ENCODE measurements around the gene PTPA. TPM values are rescaled to one million over a fixed set of nuclear protein-coding genes. Genes with fewer than 3 reads are reported as not detected.

The PTPA gene
- total and polyA plus RNA-seq, 10 of the 15 experiments (the other 5 are each of a cell fraction or from before 2014, with no cell fraction given) = 1.6 to 111 (median 55.1) TPM

DNA sequence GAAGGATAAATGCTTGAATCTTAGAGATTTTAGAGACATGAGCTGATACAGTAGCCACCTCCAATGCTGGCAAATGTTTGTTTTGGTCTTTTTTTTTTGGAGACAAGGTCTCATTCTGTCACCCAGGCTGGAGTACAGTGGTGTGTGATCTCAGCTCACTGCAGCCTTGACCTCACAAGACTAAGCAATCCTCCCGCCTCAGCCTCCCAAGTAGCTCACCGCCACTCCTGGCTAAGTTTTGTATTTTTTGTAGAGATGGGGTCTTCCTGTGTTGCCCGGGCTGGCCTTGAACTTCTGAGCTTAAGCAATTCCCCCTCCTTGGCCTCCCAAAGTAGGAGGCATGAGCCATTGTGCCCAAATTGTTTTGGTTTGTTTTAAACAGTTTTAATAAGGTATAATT lies 37.1 kb upstream of the PTPA start (continued):
- TF ChIP-seq NFIC (IDR thresholded peaks at IDR 0.05; ENCODE audit: low read depth, low read length) = no peak
- no peak for TF ChIP-seq DPF2 (IDR thresholded peaks at IDR 0.05)
- TF ChIP-seq TAF1 (IDR thresholded peaks at IDR 0.05; ENCODE audit: borderline replicate concordance, low read depth, low read length) = no peak
- TF ChIP-seq, protein P1, sequence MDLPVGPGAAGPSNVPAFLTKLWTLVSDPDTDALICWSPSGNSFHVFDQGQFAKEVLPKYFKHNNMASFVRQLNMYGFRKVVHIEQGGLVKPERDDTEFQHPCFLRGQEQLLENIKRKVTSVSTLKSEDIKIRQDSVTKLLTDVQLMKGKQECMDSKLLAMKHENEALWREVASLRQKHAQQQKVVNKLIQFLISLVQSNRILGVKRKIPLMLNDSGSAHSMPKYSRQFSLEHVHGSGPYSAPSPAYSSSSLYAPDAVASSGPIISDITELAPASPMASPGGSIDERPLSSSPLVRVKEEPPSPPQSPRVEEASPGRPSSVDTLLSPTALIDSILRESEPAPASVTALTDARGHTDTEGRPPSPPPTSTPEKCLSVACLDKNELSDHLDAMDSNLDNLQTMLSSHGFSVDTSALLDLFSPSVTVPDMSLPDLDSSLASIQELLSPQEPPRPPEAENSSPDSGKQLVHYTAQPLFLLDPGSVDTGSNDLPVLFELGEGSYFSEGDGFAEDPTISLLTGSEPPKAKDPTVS (IDR thresholded peaks at IDR 0.05; ENCODE audit: low read depth, low read length) = no peak
- TF ChIP-seq, protein P2, sequence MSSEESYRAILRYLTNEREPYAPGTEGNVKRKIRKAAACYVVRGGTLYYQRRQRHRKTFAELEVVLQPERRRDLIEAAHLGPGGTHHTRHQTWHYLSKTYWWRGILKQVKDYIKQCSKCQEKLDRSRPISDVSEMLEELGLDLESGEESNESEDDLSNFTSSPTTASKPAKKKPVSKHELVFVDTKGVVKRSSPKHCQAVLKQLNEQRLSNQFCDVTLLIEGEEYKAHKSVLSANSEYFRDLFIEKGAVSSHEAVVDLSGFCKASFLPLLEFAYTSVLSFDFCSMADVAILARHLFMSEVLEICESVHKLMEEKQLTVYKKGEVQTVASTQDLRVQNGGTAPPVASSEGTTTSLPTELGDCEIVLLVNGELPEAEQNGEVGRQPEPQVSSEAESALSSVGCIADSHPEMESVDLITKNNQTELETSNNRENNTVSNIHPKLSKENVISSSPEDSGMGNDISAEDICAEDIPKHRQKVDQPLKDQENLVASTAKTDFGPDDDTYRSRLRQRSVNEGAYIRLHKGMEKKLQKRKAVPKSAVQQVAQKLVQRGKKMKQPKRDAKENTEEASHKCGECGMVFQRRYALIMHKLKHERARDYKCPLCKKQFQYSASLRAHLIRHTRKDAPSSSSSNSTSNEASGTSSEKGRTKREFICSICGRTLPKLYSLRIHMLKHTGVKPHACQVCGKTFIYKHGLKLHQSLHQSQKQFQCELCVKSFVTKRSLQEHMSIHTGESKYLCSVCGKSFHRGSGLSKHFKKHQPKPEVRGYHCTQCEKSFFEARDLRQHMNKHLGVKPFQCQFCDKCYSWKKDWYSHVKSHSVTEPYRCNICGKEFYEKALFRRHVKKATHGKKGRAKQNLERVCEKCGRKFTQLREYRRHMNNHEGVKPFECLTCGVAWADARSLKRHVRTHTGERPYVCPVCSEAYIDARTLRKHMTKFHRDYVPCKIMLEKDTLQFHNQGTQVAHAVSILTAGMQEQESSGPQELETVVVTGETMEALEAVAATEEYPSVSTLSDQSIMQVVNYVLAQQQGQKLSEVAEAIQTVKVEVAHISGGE (CRISPR knock-in tag; IDR thresholded peaks at IDR 0.05) = no peak
- TF ChIP-seq LARP7 (IDR thresholded peaks at IDR 0.05) = no peak
- TF ChIP-seq, protein P3, sequence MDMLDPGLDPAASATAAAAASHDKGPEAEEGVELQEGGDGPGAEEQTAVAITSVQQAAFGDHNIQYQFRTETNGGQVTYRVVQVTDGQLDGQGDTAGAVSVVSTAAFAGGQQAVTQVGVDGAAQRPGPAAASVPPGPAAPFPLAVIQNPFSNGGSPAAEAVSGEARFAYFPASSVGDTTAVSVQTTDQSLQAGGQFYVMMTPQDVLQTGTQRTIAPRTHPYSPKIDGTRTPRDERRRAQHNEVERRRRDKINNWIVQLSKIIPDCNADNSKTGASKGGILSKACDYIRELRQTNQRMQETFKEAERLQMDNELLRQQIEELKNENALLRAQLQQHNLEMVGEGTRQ (IDR thresholded peaks at IDR 0.05; ENCODE audit: borderline replicate concordance, low read depth, low read length) = no peak
